LoVo (cell line): Measurements from ENCODE around the gene DNM2.
"Not testable (repeated sequence)": the region's sequence is repeated elsewhere in the genome, so short reads cannot be mapped to it uniquely, and the experiment has no call there.

Experiments
- DNase-seq: peaks from one replicate; pipeline ENCODE4 v3.0.0-alpha.2; 2016; ENCODE audit warnings: low spot score

DNM2 gene

GRCh38 chr19:10726268-10726667, 8.4 kb downstream of the DNM2 start:
- DNase-seq = no peak

GRCh38 chr19:10727685-10728201, 9.9 kb downstream of the DNM2 start:
- no peak for DNase-seq

GRCh38 chr19:10729411-10729810, 11.5 kb downstream of the DNM2 start:
- DNase-seq = no peak

GRCh38 chr19:10730932-10731331, 13.1 kb downstream of the DNM2 start:
- DNase-seq = no peak

- no peak for DNase-seq
Observed at GRCh38 chr19:10735741-10736140, 17.9 kb downstream of the DNM2 start.

GRCh38 chr19:10736189-10736588, 18.3 kb downstream of the DNM2 start:
- no peak for DNase-seq

GRCh38 chr19:10736916-10737551, 19.2 kb downstream of the DNM2 start:
- no peak for DNase-seq

GRCh38 chr19:10737722-10738121, 19.8 kb downstream of the DNM2 start:
- no peak for DNase-seq

GRCh38 chr19:10740798-10741197, 22.9 kb downstream of the DNM2 start:
- DNase-seq = peak; percentile 69

GRCh38 chr19:10742476-10742875, 24.6 kb downstream of the DNM2 start:
- DNase-seq = no peak

GRCh38 chr19:10744253-10744798, 26.4 kb downstream of the DNM2 start:
- DNase-seq = no peak

GRCh38 chr19:10744801-10745293, 27.0 kb downstream of the DNM2 start:
- no peak for DNase-seq

GRCh38 chr19:10746437-10746836, 28.6 kb downstream of the DNM2 start:
- DNase-seq = not testable (repeated sequence)

GRCh38 chr19:10747271-10747670, 29.4 kb downstream of the DNM2 start:
- DNase-seq = peak; percentile 89

GRCh38 chr19:10747674-10748073, 29.8 kb downstream of the DNM2 start:
- no peak for DNase-seq

- DNase-seq = no peak
Observed at GRCh38 chr19:10748195-10748926, 30.5 kb downstream of the DNM2 start.

GRCh38 chr19:10748927-10749434, 31.1 kb downstream of the DNM2 start:
- DNase-seq = peak; percentile 95

GRCh38 chr19:10749435-10750384, 31.8 kb downstream of the DNM2 start:
- DNase-seq = no peak

- DNase-seq = no peak
Observed at GRCh38 chr19:10751109-10751953, 33.5 kb downstream of the DNM2 start.

GRCh38 chr19:10752237-10752912, 34.5 kb downstream of the DNM2 start:
- DNase-seq = no peak
